ENCODE results near the gene VSX1.

Gene VSX1

GRCh38 chr20:25085756-25086495 lies 4.0 kb upstream of the VSX1 start:
- H3K9ac ChIP-seq (ENCODE audit: low read length): no peak overlapping the region
- H3K9me3 ChIP-seq (ENCODE audit: low read length): no peaks in the 10 kb centered on the region
- H3K4me3 ChIP-seq (ENCODE audit: low read depth in 1 of 2, low read length in 2 of 2): no peak overlapping the region
- H3K27me3 ChIP-seq (ENCODE audit: control insufficient read depth in 1 of 2, insufficient read depth in 2 of 2, low read length in 2 of 2): peaks cover 54% of the 10 kb centered on the region in 2 donors
- H3K36me3 ChIP-seq (ENCODE audit: insufficient read depth, low read length): no peaks in the 10 kb centered on the region
- H3K4me1 ChIP-seq (ENCODE audit: insufficient read depth, low read length): peaks cover 18% of the 10 kb centered on the region
- no peak overlapping the region for H3K27ac ChIP-seq (ENCODE audit: low read depth, low read length)

- H3K4me3 ChIP-seq (ENCODE audit: low read depth in 1 of 2, low read length in 2 of 2): no peak overlapping the region
Measured at GRCh38 chr20:25084626-25085187, 2.8 kb upstream of the VSX1 start.

GRCh38 chr20:25083773-25084625 lies 2.1 kb upstream of the VSX1 start:
- Histone ChIP-seq H3K9ac (ENCODE audit: low read length) (no peak overlapping the region), H3K27me3 (ENCODE audit: control insufficient read depth in 1 of 2, insufficient read depth in 2 of 2, low read length in 2 of 2) (peaks cover 56 to 71% of the 10 kb centered on the region in 2 donors), H3K9me3 (ENCODE audit: low read length) (no peaks in the 10 kb centered on the region), H3K4me1 (ENCODE audit: insufficient read depth, low read length) (peaks cover 18% of the 10 kb centered on the region), H3K4me3 (ENCODE audit: low read depth in 1 of 2, low read length in 2 of 2) (no peak overlapping the region), H3K36me3 (ENCODE audit: insufficient read depth, low read length) (no peaks in the 10 kb centered on the region), H3K27ac (ENCODE audit: low read depth, low read length) (no peak overlapping the region)

More at GRCh38 chr20:25084626-25085187, 2.8 kb upstream of the VSX1 start:
- Histone ChIP-seq H3K27me3 (ENCODE audit: control insufficient read depth in 1 of 2, insufficient read depth in 2 of 2, low read length in 2 of 2) (peaks cover 56 to 64% of the 10 kb centered on the region in 2 donors), H3K9me3 (ENCODE audit: low read length) (no peaks in the 10 kb centered on the region), H3K9ac (ENCODE audit: low read length) (no peak overlapping the region), H3K27ac (ENCODE audit: low read depth, low read length) (no peak overlapping the region), H3K4me1 (ENCODE audit: insufficient read depth, low read length) (peaks cover 18% of the 10 kb centered on the region), H3K36me3 (ENCODE audit: insufficient read depth, low read length) (no peaks in the 10 kb centered on the region)

- H3K9me3 ChIP-seq (ENCODE audit: low read length): no peaks in the 10 kb centered on the region
- H3K4me3 ChIP-seq (ENCODE audit: low read depth in 1 of 2, low read length in 2 of 2): no peak overlapping the region
- no peak overlapping the region for H3K9ac ChIP-seq (ENCODE audit: low read length)
- H3K4me1 ChIP-seq (ENCODE audit: insufficient read depth, low read length): peaks cover 18% of the 10 kb centered on the region
- no peak overlapping the region for H3K27ac ChIP-seq (ENCODE audit: low read depth, low read length)
- no peaks in the 10 kb centered on the region for H3K36me3 ChIP-seq (ENCODE audit: insufficient read depth, low read length)
- H3K27me3 ChIP-seq (ENCODE audit: control insufficient read depth in 1 of 2, insufficient read depth in 2 of 2, low read length in 2 of 2): peaks cover 59 to 71% of the 10 kb centered on the region in 2 donors
Measured at GRCh38 chr20:25083141-25083772, 1.3 kb upstream of the VSX1 start.

- Histone ChIP-seq H3K9me3 (ENCODE audit: low read length) (no peaks in the 10 kb centered on the region), H3K27ac (ENCODE audit: low read depth, low read length) (no peak overlapping the region), H3K4me1 (ENCODE audit: insufficient read depth, low read length) (peaks cover 18% of the 10 kb centered on the region), H3K9ac (ENCODE audit: low read length) (no peak overlapping the region), H3K36me3 (ENCODE audit: insufficient read depth, low read length) (no peaks in the 10 kb centered on the region), H3K27me3 (ENCODE audit: control insufficient read depth in 1 of 2, insufficient read depth in 2 of 2, low read length in 2 of 2) (peaks cover 59 to 68% of the 10 kb centered on the region in 2 donors), H3K4me3 (ENCODE audit: low read depth in 1 of 2, low read length in 2 of 2) (no peak overlapping the region)
Measured at GRCh38 chr20:25082498-25082873, 545 bp upstream of the VSX1 start.

- Histone ChIP-seq H3K4me1 (ENCODE audit: insufficient read depth, low read length) (peaks cover 18% of the 10 kb centered on the region), H3K36me3 (ENCODE audit: insufficient read depth, low read length) (no peaks in the 10 kb centered on the region), H3K27ac (ENCODE audit: low read depth, low read length) (no peak overlapping the region), H3K9ac (ENCODE audit: low read length) (no peak overlapping the region), H3K27me3 (ENCODE audit: control insufficient read depth in 1 of 2, insufficient read depth in 2 of 2, low read length in 2 of 2) (peaks cover 54 to 60% of the 10 kb centered on the region in 2 donors), H3K4me3 (ENCODE audit: low read depth in 1 of 2, low read length in 2 of 2) (no peak overlapping the region), H3K9me3 (ENCODE audit: low read length) (no peaks in the 10 kb centered on the region)
Measured at GRCh38 chr20:25081065-25081729, 744 bp downstream of the VSX1 start.

GRCh38 chr20:25079171-25079570 lies 2.8 kb downstream of the VSX1 start:
- peaks cover 11% of the 10 kb centered on the region for H3K4me1 ChIP-seq (ENCODE audit: insufficient read depth, low read length)
- H3K36me3 ChIP-seq (ENCODE audit: insufficient read depth, low read length): no peaks in the 10 kb centered on the region
- no peak overlapping the region for H3K4me3 ChIP-seq (ENCODE audit: low read depth in 1 of 2, low read length in 2 of 2)
- no peaks in the 10 kb centered on the region for H3K9me3 ChIP-seq (ENCODE audit: low read length)
- no peak overlapping the region for H3K27ac ChIP-seq (ENCODE audit: low read depth, low read length)
- no peak overlapping the region for H3K9ac ChIP-seq (ENCODE audit: low read length)
- H3K27me3 ChIP-seq (ENCODE audit: control insufficient read depth in 1 of 2, insufficient read depth in 2 of 2, low read length in 2 of 2): peaks cover 35 to 41% of the 10 kb centered on the region in 2 donors

GRCh38 chr20:25078662-25079061 lies 3.3 kb downstream of the VSX1 start:
- H3K4me1 ChIP-seq (ENCODE audit: insufficient read depth, low read length): peaks cover 8% of the 10 kb centered on the region
- H3K36me3 ChIP-seq (ENCODE audit: insufficient read depth, low read length): no peaks in the 10 kb centered on the region
- peaks cover 30 to 36% of the 10 kb centered on the region in 2 donors for H3K27me3 ChIP-seq (ENCODE audit: control insufficient read depth in 1 of 2, insufficient read depth in 2 of 2, low read length in 2 of 2)
- no peaks in the 10 kb centered on the region for H3K9me3 ChIP-seq (ENCODE audit: low read length)
- H3K9ac ChIP-seq (ENCODE audit: low read length): no peak overlapping the region
- H3K27ac ChIP-seq (ENCODE audit: low read depth, low read length): no peak overlapping the region
- no peak overlapping the region for H3K4me3 ChIP-seq (ENCODE audit: low read depth in 1 of 2, low read length in 2 of 2)

- Histone ChIP-seq H3K27me3 (ENCODE audit: control insufficient read depth in 1 of 2, insufficient read depth in 2 of 2, low read length in 2 of 2) (peaks cover 23 to 26% of the 10 kb centered on the region in 2 donors), H3K9me3 (ENCODE audit: low read length) (no peaks in the 10 kb centered on the region), H3K9ac (ENCODE audit: low read length) (no peak overlapping the region), H3K4me1 (ENCODE audit: insufficient read depth, low read length) (no peaks in the 10 kb centered on the region), H3K27ac (ENCODE audit: low read depth, low read length) (no peak overlapping the region), H3K36me3 (ENCODE audit: insufficient read depth, low read length) (no peaks in the 10 kb centered on the region), H3K4me3 (ENCODE audit: low read depth in 1 of 2, low read length in 2 of 2) (peak overlapping the region in 1 of 2 donors; percentile 33)
Measured at GRCh38 chr20:25077610-25078169, 4.3 kb downstream of the VSX1 start.

- Histone ChIP-seq H3K36me3 (ENCODE audit: insufficient read depth, low read length) (no peaks in the 10 kb centered on the region), H3K4me1 (ENCODE audit: insufficient read depth, low read length) (no peaks in the 10 kb centered on the region), H3K27ac (ENCODE audit: low read depth, low read length) (no peak overlapping the region), H3K9ac (ENCODE audit: low read length) (no peak overlapping the region), H3K27me3 (ENCODE audit: control insufficient read depth in 1 of 2, insufficient read depth in 2 of 2, low read length in 2 of 2) (peaks cover 16 to 22% of the 10 kb centered on the region in 2 donors), H3K4me3 (ENCODE audit: low read depth in 1 of 2, low read length in 2 of 2) (peak overlapping the region in 1 of 2 donors; percentile 33), H3K9me3 (ENCODE audit: low read length) (no peaks in the 10 kb centered on the region)
Measured at GRCh38 chr20:25076731-25077609, 5.0 kb downstream of the VSX1 start.

All from muscle layer of colon (tissue), 2 donors.